Measurements from ENCODE around the gene CACNA1G. TPM values are rescaled to one million over a fixed set of nuclear protein-coding genes. Genes with fewer than 3 reads are reported as not detected.

Gene CACNA1G
- total and polyA plus RNA-seq, 2 experiments from 2014 or later: 3.5 to 4.8 TPM

DNA sequence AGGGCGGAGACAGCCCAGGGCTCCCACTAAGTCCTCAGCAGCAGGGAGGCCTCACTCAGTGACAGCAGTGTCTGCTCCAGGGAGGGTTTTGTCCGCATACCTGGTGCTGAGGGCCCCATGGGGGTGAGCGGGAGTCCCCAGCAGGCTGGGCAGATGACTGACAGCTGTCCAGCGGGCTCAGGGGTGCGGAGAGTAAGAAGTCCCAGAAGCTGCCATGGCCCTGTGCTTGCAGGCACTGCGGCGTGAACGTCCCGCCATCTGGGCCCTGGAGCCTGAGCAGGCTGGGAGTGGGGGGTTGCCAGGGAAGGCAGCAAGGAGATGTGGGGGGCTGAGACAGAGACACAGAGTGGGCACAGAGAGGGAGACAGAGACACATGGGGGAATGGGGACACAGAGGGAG, 20.1 kb downstream of the CACNA1G start:
- Histone ChIP-seq H4K20me1 (ENCODE audit: insufficient read depth, poor library complexity, severe bottlenecking) (no peaks in the 10 kb centered on the region), H3K27me3 (no peaks in the 10 kb centered on the region), H3K79me2 (no peaks in the 10 kb centered on the region), H3K9me3 (ENCODE audit: low read depth) (no peaks in the 10 kb centered on the region), H3K4me3 (no peak overlapping the region), H3K36me3 (replicated peaks; ENCODE audit: insufficient read depth, low read depth) (no peaks in the 10 kb centered on the region), H3K27ac (no peak overlapping the region), H3K4me2 (no peak overlapping the region), H3K9me2 (replicated peaks; ENCODE audit: insufficient read depth) (no peaks in the 10 kb centered on the region), H2AFZ (no peak overlapping the region), H3K4me1 (ENCODE audit: insufficient read depth) (no peaks in the 10 kb centered on the region)
- no peak for DNase-seq (ENCODE audit: low spot score)
- 87% methylated on average over 8 of the region's 9 CpGs for WGBS (ENCODE audit: low lambda C conversion rate, missing lambda C conversion rate)
- no peak for TF ChIP-seq EZH2 (IDR thresholded peaks at IDR 0.05; ENCODE audit: borderline replicate concordance)
- TF ChIP-seq EZH2phosphoT487 (IDR thresholded peaks at IDR 0.05; ENCODE audit: low read depth, severe bottlenecking, unreplicated experiment): no peak
- TF ChIP-seq, protein P1, sequence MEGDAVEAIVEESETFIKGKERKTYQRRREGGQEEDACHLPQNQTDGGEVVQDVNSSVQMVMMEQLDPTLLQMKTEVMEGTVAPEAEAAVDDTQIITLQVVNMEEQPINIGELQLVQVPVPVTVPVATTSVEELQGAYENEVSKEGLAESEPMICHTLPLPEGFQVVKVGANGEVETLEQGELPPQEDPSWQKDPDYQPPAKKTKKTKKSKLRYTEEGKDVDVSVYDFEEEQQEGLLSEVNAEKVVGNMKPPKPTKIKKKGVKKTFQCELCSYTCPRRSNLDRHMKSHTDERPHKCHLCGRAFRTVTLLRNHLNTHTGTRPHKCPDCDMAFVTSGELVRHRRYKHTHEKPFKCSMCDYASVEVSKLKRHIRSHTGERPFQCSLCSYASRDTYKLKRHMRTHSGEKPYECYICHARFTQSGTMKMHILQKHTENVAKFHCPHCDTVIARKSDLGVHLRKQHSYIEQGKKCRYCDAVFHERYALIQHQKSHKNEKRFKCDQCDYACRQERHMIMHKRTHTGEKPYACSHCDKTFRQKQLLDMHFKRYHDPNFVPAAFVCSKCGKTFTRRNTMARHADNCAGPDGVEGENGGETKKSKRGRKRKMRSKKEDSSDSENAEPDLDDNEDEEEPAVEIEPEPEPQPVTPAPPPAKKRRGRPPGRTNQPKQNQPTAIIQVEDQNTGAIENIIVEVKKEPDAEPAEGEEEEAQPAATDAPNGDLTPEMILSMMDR (IDR thresholded peaks at IDR 0.05; ENCODE audit: poor library complexity): no peak

DNA sequence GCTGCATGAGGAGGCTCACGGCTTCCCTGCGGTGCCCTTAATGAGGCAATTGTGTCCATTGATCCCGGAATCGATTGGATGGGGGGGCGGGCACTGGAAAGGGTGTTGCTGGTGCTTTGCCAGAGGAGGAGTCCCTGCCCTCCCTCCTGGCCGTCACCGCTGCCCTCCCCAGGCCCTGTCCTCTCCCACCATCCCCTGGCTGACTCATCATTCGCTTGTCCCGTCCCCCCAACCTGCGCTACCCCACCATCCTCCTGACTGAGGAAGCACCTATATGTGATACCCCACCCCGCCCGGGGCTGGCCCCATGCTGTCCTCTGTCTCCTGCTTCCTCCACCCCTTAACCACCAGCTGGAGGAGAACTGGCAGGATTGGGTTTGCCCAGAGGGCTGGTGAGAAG, 20.8 kb downstream of the CACNA1G start:
- Histone ChIP-seq H3K27me3 (no peaks in the 10 kb centered on the region), H3K4me3 (no peak overlapping the region), H3K9me2 (replicated peaks; ENCODE audit: insufficient read depth) (no peaks in the 10 kb centered on the region), H3K9me3 (ENCODE audit: low read depth) (no peaks in the 10 kb centered on the region), H4K20me1 (ENCODE audit: insufficient read depth, poor library complexity, severe bottlenecking) (no peaks in the 10 kb centered on the region), H3K4me2 (no peak overlapping the region), H3K79me2 (no peaks in the 10 kb centered on the region), H3K36me3 (replicated peaks; ENCODE audit: insufficient read depth, low read depth) (no peaks in the 10 kb centered on the region), H3K4me1 (ENCODE audit: insufficient read depth) (no peaks in the 10 kb centered on the region), H2AFZ (no peak overlapping the region), H3K27ac (no peak overlapping the region)
- no peak for DNase-seq (ENCODE audit: low spot score)
- no peak for TF ChIP-seq EZH2 (IDR thresholded peaks at IDR 0.05; ENCODE audit: borderline replicate concordance)
- no peak for TF ChIP-seq EZH2phosphoT487 (IDR thresholded peaks at IDR 0.05; ENCODE audit: low read depth, severe bottlenecking, unreplicated experiment)
- 90% methylated on average over 8 of the region's 12 CpGs for WGBS (ENCODE audit: low lambda C conversion rate, missing lambda C conversion rate)

DNA sequence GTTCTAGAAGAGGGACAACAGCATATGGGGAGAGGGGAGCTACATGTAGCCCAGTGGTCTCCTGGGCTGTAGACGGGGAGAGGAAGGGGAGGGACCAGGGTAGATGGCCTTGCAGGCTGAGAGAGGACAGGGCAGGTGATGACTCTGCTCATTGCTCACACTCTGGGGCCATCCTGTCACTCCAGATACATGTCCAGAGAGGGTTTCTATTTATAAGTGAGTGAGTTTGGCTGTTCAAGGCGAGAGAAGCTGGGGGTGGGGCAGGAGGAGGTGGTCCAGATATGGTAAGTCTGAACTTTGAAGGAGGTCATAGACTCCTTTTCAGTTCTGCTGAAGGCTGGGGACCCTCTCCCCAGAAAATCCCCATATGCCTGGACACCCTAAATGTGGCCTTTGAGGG, 22.2 kb downstream of the CACNA1G start:
- H3K9me2 ChIP-seq (replicated peaks; ENCODE audit: insufficient read depth): no peaks in the 10 kb centered on the region
- no peaks in the 10 kb centered on the region for H3K9me3 ChIP-seq (ENCODE audit: low read depth)
- no peaks in the 10 kb centered on the region for H3K4me1 ChIP-seq (ENCODE audit: insufficient read depth)
- no peaks in the 10 kb centered on the region for H4K20me1 ChIP-seq (ENCODE audit: insufficient read depth, poor library complexity, severe bottlenecking)
- 85% methylated on average over 2 of the region's 2 CpGs for WGBS (ENCODE audit: low lambda C conversion rate, missing lambda C conversion rate)
- no peak overlapping the region for H3K27ac ChIP-seq
- no peak overlapping the region for H3K4me2 ChIP-seq
- no peak overlapping the region for H3K4me3 ChIP-seq
- H3K79me2 ChIP-seq: no peaks in the 10 kb centered on the region
- TF ChIP-seq, protein P1 (IDR thresholded peaks at IDR 0.05; ENCODE audit: poor library complexity): no peak
- no peak for TF ChIP-seq EZH2 (IDR thresholded peaks at IDR 0.05; ENCODE audit: borderline replicate concordance)
- TF ChIP-seq EZH2phosphoT487 (IDR thresholded peaks at IDR 0.05; ENCODE audit: low read depth, severe bottlenecking, unreplicated experiment): no peak
- H2AFZ ChIP-seq: no peak overlapping the region
- H3K36me3 ChIP-seq (replicated peaks; ENCODE audit: insufficient read depth, low read depth): no peaks in the 10 kb centered on the region
- H3K27me3 ChIP-seq: no peaks in the 10 kb centered on the region
- DNase-seq (ENCODE audit: low spot score): no peak

DNA sequence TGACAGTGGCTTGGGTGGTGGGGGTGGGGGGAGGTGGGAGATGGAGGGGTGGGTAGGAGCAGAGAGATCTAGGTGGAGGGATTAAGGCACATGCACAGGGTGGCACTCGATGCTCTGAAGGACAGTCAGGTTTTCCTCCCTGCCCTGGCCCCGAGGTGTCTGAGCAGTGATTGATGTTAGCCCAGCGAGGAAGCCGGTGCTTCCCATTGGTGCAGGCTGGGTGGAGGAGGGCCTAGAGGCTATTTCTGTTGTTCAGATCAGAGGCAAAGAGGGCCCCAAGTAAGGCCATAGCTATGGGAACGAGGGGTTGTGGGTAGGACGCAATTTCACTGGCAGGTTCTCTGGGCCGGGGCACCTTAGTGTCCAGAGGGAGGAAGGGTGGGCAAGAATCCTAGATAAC, 23.1 kb downstream of the CACNA1G start:
- peaks cover 5% of the 10 kb centered on the region for H3K4me1 ChIP-seq (ENCODE audit: insufficient read depth)
- H3K4me2 ChIP-seq: no peak overlapping the region
- TF ChIP-seq EZH2phosphoT487 (IDR thresholded peaks at IDR 0.05; ENCODE audit: low read depth, severe bottlenecking, unreplicated experiment) (no peak), EZH2 (IDR thresholded peaks at IDR 0.05; ENCODE audit: borderline replicate concordance) (no peak)
- TF ChIP-seq, protein P1 (IDR thresholded peaks at IDR 0.05; ENCODE audit: poor library complexity): no peak
- WGBS (ENCODE audit: low lambda C conversion rate, missing lambda C conversion rate): 71% methylated on average over 7 of the region's 7 CpGs
- no peaks in the 10 kb centered on the region for H3K27me3 ChIP-seq
- no peak overlapping the region for H2AFZ ChIP-seq
- DNase-seq (ENCODE audit: low spot score): no peak
- H3K27ac ChIP-seq: no peak overlapping the region
- H3K4me3 ChIP-seq: no peak overlapping the region
- no peaks in the 10 kb centered on the region for H3K36me3 ChIP-seq (replicated peaks; ENCODE audit: insufficient read depth, low read depth)
- H3K9me3 ChIP-seq (ENCODE audit: low read depth): no peaks in the 10 kb centered on the region
- H3K79me2 ChIP-seq: no peaks in the 10 kb centered on the region
- no peaks in the 10 kb centered on the region for H3K9me2 ChIP-seq (replicated peaks; ENCODE audit: insufficient read depth)
- H4K20me1 ChIP-seq (ENCODE audit: insufficient read depth, poor library complexity, severe bottlenecking): no peaks in the 10 kb centered on the region

All from hepatocyte (in vitro differentiated cells).